GM23248 (cell line): Measurements from ENCODE around the gene PTX4.

Experiments used
- EZH2 ChIP-seq: fragments of 200-600 bp; sonication (generic); IDR thresholded peaks from 2 replicates; pipeline ENCODE4 v1.6.1; 2018; ENCODE audit warnings: antibody characterized with exemption, mild to moderate bottlenecking; ENCODE audit not compliant: insufficient read depth, poor library complexity, severe bottlenecking
- EZH2phosphoT487 ChIP-seq: fragments of 200-600 bp; sonication (generic); IDR thresholded peaks from 2 replicates; pipeline ENCODE4 v1.6.1; 2018; ENCODE audit warnings: antibody characterized with exemption, moderate library complexity, mild to moderate bottlenecking, low read depth; ENCODE audit not compliant: insufficient read depth

GRCh38 chr16:1458336-1458976 is 30.3 kb downstream of the PTX4 start:
- TF ChIP-seq EZH2 (no peak), EZH2phosphoT487 (no peak)
